Ovary (tissue), 9 donors: ENCODE results near the gene MAN1C1. TPM values are rescaled to one million over a fixed set of nuclear protein-coding genes. Genes with fewer than 3 reads are reported as not detected.

Source experiments
- DNase-seq, 5 donors: peaks; one replicate each; pipeline ENCODE4 v3.0.0-alpha.2; 2019 to 2020
- H3K27ac ChIP-seq, 2 donors: fragments of 200-600 bp; one replicate each; pipeline versions ENCODE4 v1.5.1 to v1.8.0; 2019 to 2022
- H3K27me3 ChIP-seq: fragments of 200-600 bp; one replicate; pipeline ENCODE4 v1.8.0; 2022
- H3K36me3 ChIP-seq: fragments of 200-600 bp; sonication (generic); one replicate; pipeline ENCODE4 v1.5.1; 2019
- H3K4me1 ChIP-seq: one replicate; pipeline ENCODE4 v1.8.1; 2013; ENCODE audit warnings: mild to moderate bottlenecking, moderate library complexity; ENCODE audit not compliant: insufficient read depth
- H3K4me3 ChIP-seq: fragments of 200-600 bp; sonication (generic); one replicate; pipeline ENCODE4 v1.5.1; 2017
- H3K9me3 ChIP-seq, 2 donors: fragments of 200-600 bp in 1 of 2; sonication (generic) in 1 of 2; one replicate each; pipeline versions ENCODE4 v1.5.1 to v1.8.1; 2013 to 2019; ENCODE audit warnings: mild to moderate bottlenecking in 1 of 2, moderate library complexity in 1 of 2
- EP300 ChIP-seq: sonication (generic); formaldehyde crosslinking; IDR thresholded peaks from one replicate; pipeline ENCODE4 v1.6.1; 2017; ENCODE audit warnings: antibody characterized with exemption
- POLR2A ChIP-seq: fragments of 450-650 bp; IDR thresholded peaks from one replicate; pipeline ENCODE4 v1.6.1; 2017; ENCODE audit warnings: antibody characterized with exemption, mild to moderate bottlenecking, moderate library complexity
- WGBS, 3 donors: extraction: QIAGEN DNeasy Blood & Tissue Kit in 1 of 3; methylation state at CpG; one replicate each; pipeline versions ENCODE4 v1.1.5 to v1.1.7; 2013 to 2017; 5-methylcytosine and 5-hydroxymethylcytosine counted together
- intact Hi-C, 4 donors: fragments of 100-400 bp; cut with DNase I; formaldehyde crosslinking; loops; one replicate each; pipeline versions ENCODE4 v1.11.0 to v1.15.1; 2022 to 2023
- polyA plus RNA-seq, 2 donors: library from polyadenylated mRNA; stranded (reverse); fragments of 200-250 nt in 1 of 2; fragments of 350-450 nt in 1 of 2; fragmentation: Illumina TruSeq in 1 of 2; extraction: RNeasy Lipid Tissue Mini Kit (QIAGEN cat#74804) in 1 of 2; gene quantifications; one replicate each; pipeline ENCODE4 v1.2.3, GENCODE V29; 2013 to 2014
- total RNA-seq, 7 donors: library from RNA; depleted of rRNA in 2 of 7; stranded (reverse); fragments of >200 nt in 2 of 7; fragmentation: NEBNext Ultra II Directional in 3 of 7; extraction: Animal tissue kit (Norgen Biotek cat#: 25700) in 3 of 7; gene quantifications; one replicate each; pipeline versions ENCODE4 v1.1.0 to v1.2.4, GENCODE V29; 2016 to 2023
- TF ChIP-seq, protein P1 (sequence below), 3 donors: fragments of 450-650 bp in 2 of 3; fragments of 200-600 bp in 1 of 3; IDR thresholded peaks; one replicate each; pipeline versions ENCODE4 v1.5.1 to v1.8.0; 2016 to 2022; ENCODE audit warnings: antibody characterized with exemption in 3 of 3, mild to moderate bottlenecking in 1 of 3
- donor health status: DM: no; HTN: no; CAD: no; lungs with moderate emphysema.
- donor health status: DM: no; HTN: no; CAD: no.
- donor health status: Bipolar disorder and iron deficiency.
- donor health status: DM: yes; HTN: yes; CAD: no.
- donor health status: DM: no; HTN: no; CAD: no.
- donor health status: DM: yes; HTN: yes; CAD: no.

The MAN1C1 gene
- total and polyA plus RNA-seq, 9 donors, result 18.0 to 59.2 (median 33.1) TPM

- 87 to 91% (median 88%) methylated on average over 2 of the region's 2 CpGs for WGBS, 3 donors
- TF ChIP-seq, protein P1, sequence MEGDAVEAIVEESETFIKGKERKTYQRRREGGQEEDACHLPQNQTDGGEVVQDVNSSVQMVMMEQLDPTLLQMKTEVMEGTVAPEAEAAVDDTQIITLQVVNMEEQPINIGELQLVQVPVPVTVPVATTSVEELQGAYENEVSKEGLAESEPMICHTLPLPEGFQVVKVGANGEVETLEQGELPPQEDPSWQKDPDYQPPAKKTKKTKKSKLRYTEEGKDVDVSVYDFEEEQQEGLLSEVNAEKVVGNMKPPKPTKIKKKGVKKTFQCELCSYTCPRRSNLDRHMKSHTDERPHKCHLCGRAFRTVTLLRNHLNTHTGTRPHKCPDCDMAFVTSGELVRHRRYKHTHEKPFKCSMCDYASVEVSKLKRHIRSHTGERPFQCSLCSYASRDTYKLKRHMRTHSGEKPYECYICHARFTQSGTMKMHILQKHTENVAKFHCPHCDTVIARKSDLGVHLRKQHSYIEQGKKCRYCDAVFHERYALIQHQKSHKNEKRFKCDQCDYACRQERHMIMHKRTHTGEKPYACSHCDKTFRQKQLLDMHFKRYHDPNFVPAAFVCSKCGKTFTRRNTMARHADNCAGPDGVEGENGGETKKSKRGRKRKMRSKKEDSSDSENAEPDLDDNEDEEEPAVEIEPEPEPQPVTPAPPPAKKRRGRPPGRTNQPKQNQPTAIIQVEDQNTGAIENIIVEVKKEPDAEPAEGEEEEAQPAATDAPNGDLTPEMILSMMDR (IDR thresholded peaks at IDR 0.05), result no peak
- no peak for TF ChIP-seq POLR2A
- no peak for TF ChIP-seq EP300
- intact Hi-C loops, result no loop called here
Observed at GRCh38 chr1:25575191-25575590, 41.4 kb upstream of the MAN1C1 start.

GRCh38 chr1:25576459-25577133, 40.0 kb upstream of the MAN1C1 start:
- no peaks in the 10 kb centered on the region for H3K36me3 ChIP-seq
- no peaks in the 10 kb centered on the region for H3K4me1 ChIP-seq
- no peak for DNase-seq
- no peak overlapping the region for H3K27ac ChIP-seq
- intact Hi-C loops, result no loop called here
- TF ChIP-seq POLR2A (no peak), EP300 (no peak)
- TF ChIP-seq, protein P1 (IDR thresholded peaks at IDR 0.05), result no peak
- no peaks in the 10 kb centered on the region for H3K27me3 ChIP-seq
- no peaks in the 10 kb centered on the region for H3K9me3 ChIP-seq
- no peak overlapping the region for H3K4me3 ChIP-seq
- 83 to 87% (median 84%) methylated on average over 18 of the region's 18 CpGs for WGBS, 3 donors

More at GRCh38 chr1:25575191-25575590, 41.4 kb upstream of the MAN1C1 start:
- no peak overlapping the region for H3K4me3 ChIP-seq
- no peaks in the 10 kb centered on the region for H3K9me3 ChIP-seq
- no peak for DNase-seq
- no peak overlapping the region for H3K27ac ChIP-seq
- H3K27me3 ChIP-seq, result no peaks in the 10 kb centered on the region
- no peaks in the 10 kb centered on the region for H3K36me3 ChIP-seq
- no peaks in the 10 kb centered on the region for H3K4me1 ChIP-seq

- WGBS, 3 donors, result 80 to 87% (median 83%) methylated on average over 21 of the region's 21 CpGs
- TF ChIP-seq, protein P1 (IDR thresholded peaks at IDR 0.05), result no peak
- no peak for TF ChIP-seq POLR2A
- no peak for TF ChIP-seq EP300
Observed at GRCh38 chr1:25577134-25577920, 39.3 kb upstream of the MAN1C1 start.

DNA sequence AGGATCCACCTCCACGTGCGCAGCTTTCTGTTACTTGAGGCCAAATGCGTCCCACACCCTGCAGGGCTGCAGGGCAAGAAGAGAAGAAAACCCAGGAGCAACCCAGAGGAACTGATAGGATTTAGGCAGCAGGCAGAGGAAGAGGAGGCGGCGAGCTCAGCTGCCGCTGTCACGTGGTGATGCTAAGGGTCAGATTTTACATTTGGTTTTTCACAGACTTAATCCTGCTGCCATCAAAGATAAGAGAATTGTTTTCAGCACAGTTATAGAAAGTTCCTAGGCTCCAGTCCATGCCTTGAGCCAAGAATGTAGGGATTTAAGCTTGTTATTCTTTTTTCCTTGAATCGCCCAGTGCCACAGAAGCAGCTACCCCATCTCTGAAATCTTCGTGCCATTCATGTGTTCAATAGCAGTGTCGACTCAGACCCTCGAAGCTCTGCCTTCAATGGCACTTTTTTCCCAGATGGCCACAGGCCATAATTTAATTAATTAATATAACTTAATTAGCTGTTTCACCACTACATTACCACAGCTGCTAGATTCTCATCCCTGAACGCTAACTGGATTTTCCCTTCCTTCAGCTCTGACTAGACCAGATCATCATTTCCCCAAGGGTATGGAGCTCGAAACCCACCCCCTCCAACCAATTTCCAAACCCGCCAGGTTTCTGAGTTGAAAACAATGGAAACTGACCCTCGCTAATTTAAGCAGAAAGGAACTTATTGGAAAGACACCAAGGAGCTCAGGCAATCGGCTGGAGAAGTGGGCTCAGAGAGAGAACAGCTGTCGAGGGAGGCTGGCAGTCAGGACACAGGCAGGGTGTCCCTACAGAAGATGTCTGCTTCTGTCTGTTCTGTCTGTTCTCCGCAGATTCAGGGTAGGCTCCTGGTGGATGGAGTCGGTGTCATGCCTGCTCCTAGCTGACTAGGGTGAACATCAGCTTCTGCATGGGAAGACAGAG, 37.0 kb upstream of the MAN1C1 start:
- no peak for TF ChIP-seq POLR2A
- TF ChIP-seq EP300, result no peak
- TF ChIP-seq, protein P1 (IDR thresholded peaks at IDR 0.05), result no peak
- intact Hi-C loops, result no loop called here
- no peaks in the 10 kb centered on the region for H3K4me1 ChIP-seq
- no peaks in the 10 kb centered on the region for H3K9me3 ChIP-seq
- H3K27me3 ChIP-seq, result no peaks in the 10 kb centered on the region
- no peaks in the 10 kb centered on the region for H3K36me3 ChIP-seq
- H3K4me3 ChIP-seq, result no peak overlapping the region
- DNase-seq, result no peak
- no peak overlapping the region for H3K27ac ChIP-seq
- WGBS, 3 donors, result 64 to 80% (median 74%) methylated on average over 19 of the region's 19 CpGs

More at GRCh38 chr1:25577134-25577920, 39.3 kb upstream of the MAN1C1 start:
- Histone ChIP-seq H3K36me3 (no peaks in the 10 kb centered on the region), H3K4me1 (no peaks in the 10 kb centered on the region), H3K4me3 (no peak overlapping the region), H3K9me3 (no peaks in the 10 kb centered on the region), H3K27me3 (no peaks in the 10 kb centered on the region), H3K27ac (no peak overlapping the region)
- DNase-seq, result no peak
- intact Hi-C loops, result no loop called here
